Natural killer cell (primary cell): ENCODE data around the gene B3GNT5. TPM values are rescaled to one million over a fixed set of nuclear protein-coding genes. Genes with fewer than 3 reads are reported as not detected.

Experiments used
- ATAC-seq, 3 donors: fragments of 150-1000 bp in 2 of 3; fragments of 200-7000 bp in 1 of 3; cut with Tn5 transposase; 1 replicate in 1 of 3; 2 replicates in 2 of 3; pipeline ENCODE4 v1.10.0; 2021; ENCODE audit warnings: mild to moderate bottlenecking in 2 of 3, moderate library complexity in 2 of 3
- DNase-seq, 2 donors: peaks; one replicate each; pipeline versions ENCODE4 v3.0.0 to v3.0.0-alpha.2; 2013 to 2021; ENCODE audit warnings: mixed read lengths in 1 of 2
- H3K27ac ChIP-seq: one replicate; pipeline ENCODE4 v1.5.1; 2013; ENCODE audit warnings: mild to moderate bottlenecking, low read length
- H3K27me3 ChIP-seq: one replicate; pipeline ENCODE4 v1.6.1; 2013; ENCODE audit warnings: low read length; ENCODE audit not compliant: control insufficient read depth, insufficient read depth
- H3K36me3 ChIP-seq: one replicate; pipeline ENCODE4 v1.6.1; 2013; ENCODE audit warnings: low read length; ENCODE audit not compliant: control insufficient read depth, insufficient read depth
- H3K4me1 ChIP-seq: one replicate; pipeline ENCODE4 v1.6.1; 2013; ENCODE audit warnings: low read length; ENCODE audit not compliant: control insufficient read depth, insufficient read depth
- H3K4me3 ChIP-seq: one replicate; pipeline ENCODE4 v1.5.1; 2013; ENCODE audit warnings: low read length
- H3K9me3 ChIP-seq: one replicate; pipeline ENCODE4 v1.6.1; 2013; ENCODE audit warnings: low read length; ENCODE audit not compliant: control insufficient read depth, insufficient read depth
- H3K27ac Mint-ChIP-seq, 2 donors: one replicate each; pipeline ENCODE4 v1.8.0; 2022; ENCODE audit warnings: mild to moderate bottlenecking in 2 of 2, mixed read lengths in 2 of 2, moderate library complexity in 1 of 2
- H3K27me3 Mint-ChIP-seq, 2 donors: one replicate each; pipeline ENCODE4 v1.8.0; 2022; ENCODE audit warnings: low read depth in 2 of 2, mixed read lengths in 2 of 2
- H3K36me3 Mint-ChIP-seq: one replicate; pipeline ENCODE4 v1.8.0; 2022; ENCODE audit warnings: mixed read lengths
- H3K4me1 Mint-ChIP-seq, 2 donors: one replicate each; pipeline ENCODE4 v1.8.0; 2022; ENCODE audit warnings: mixed read lengths in 2 of 2
- H3K4me3 Mint-ChIP-seq: one replicate; pipeline ENCODE4 v1.8.0; 2022; ENCODE audit warnings: mild to moderate bottlenecking, moderate library complexity, mixed read lengths
- H3K9me3 Mint-ChIP-seq, 2 donors: one replicate each; pipeline ENCODE4 v1.8.0; 2022; ENCODE audit warnings: mixed read lengths in 2 of 2
- WGBS: methylation state at CpG from one replicate; pipeline ENCODE4 v1.1.7; 2013; ENCODE audit warnings: missing lambda C conversion rate; ENCODE audit not compliant: insufficient coverage; 5-methylcytosine and 5-hydroxymethylcytosine counted together
- intact Hi-C: fragments of 100-400 bp; cut with micrococcal nuclease; formaldehyde crosslinking; loops from one replicate; pipeline ENCODE4 v1.14.2; 2022
- total RNA-seq, 4 donors: library from RNA; stranded (reverse); fragments of 120-200 nt in 1 of 4; gene quantifications; one replicate each; pipeline versions ENCODE4 v1.2.3 to v1.2.4, GENCODE V29; 2013 to 2022
- TF ChIP-seq, protein P1 (sequence below): fragments of 200-600 bp; IDR thresholded peaks from one replicate; pipeline ENCODE4 v1.8.0; 2022; ENCODE audit warnings: antibody characterized with exemption

The B3GNT5 gene
- total RNA-seq, 3 donors from 2014 or later (not counting 1 experiment from before 2014, with no cell fraction given) = 1.2 to 4.5 (median 3.4) TPM

DNA sequence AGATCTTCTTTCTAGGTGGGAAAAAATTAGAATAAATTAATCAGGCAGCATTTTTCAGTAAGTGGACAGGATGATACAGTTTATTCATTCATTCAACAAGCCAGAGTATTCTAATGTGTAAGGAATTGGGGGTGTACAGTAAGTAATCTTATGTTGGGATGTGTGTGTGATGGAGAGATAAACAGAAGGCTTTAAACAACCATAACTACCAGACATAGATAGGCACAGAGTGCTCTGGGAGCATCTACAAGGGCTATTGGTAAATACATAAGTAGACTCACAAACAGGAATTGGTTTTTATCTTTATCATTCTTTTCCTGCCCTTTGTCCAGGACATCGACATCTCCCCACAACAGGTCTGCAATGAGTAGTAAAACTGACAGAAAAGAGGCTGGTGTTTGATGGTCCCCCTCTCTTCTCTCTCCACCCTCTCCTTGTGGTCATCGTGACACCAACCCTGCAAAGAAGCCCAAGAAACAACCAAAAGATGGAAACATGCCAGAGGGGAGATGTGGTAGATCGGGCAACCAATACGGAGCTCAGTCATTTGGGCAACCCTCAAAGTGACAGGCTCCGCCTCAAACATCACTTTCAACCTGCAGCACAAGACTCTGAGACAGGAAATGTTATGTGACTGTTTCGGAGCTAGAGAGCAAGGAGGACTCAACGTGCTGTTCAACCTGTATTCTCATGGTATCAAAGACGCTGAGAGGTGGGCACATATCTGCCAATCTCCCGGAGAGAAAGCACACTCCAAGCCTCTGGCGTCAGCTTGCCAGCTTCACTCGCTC, 28.7 kb upstream of the B3GNT5 start:
- WGBS = 36% methylated on average over 9 of the region's 11 CpGs
- peaks cover 7% of the 10 kb centered on the region for H3K4me1 ChIP-seq
- Mint-ChIP-seq H3K27me3 (peaks cover 3 to 4% of the 10 kb centered on the region in 2 donors), H3K9me3 (no peaks in the 10 kb centered on the region), H3K4me3 (peak overlapping the region; percentile 60), H3K27ac (peak overlapping the region in 1 of 2 donors; percentile 82), H3K4me1 (peaks cover 16% of the 10 kb centered on the region in 2 donors), H3K36me3 (no peaks in the 10 kb centered on the region)
- H3K27ac ChIP-seq = no peak overlapping the region
- no peaks in the 10 kb centered on the region for H3K36me3 ChIP-seq
- peak; percentile 76 to 91 (median 88) for ATAC-seq
- H3K9me3 ChIP-seq = no peaks in the 10 kb centered on the region
- intact Hi-C loops = no loop called here
- peak in 1 of 2 donors; percentile 62 for DNase-seq
- TF ChIP-seq, protein P1, sequence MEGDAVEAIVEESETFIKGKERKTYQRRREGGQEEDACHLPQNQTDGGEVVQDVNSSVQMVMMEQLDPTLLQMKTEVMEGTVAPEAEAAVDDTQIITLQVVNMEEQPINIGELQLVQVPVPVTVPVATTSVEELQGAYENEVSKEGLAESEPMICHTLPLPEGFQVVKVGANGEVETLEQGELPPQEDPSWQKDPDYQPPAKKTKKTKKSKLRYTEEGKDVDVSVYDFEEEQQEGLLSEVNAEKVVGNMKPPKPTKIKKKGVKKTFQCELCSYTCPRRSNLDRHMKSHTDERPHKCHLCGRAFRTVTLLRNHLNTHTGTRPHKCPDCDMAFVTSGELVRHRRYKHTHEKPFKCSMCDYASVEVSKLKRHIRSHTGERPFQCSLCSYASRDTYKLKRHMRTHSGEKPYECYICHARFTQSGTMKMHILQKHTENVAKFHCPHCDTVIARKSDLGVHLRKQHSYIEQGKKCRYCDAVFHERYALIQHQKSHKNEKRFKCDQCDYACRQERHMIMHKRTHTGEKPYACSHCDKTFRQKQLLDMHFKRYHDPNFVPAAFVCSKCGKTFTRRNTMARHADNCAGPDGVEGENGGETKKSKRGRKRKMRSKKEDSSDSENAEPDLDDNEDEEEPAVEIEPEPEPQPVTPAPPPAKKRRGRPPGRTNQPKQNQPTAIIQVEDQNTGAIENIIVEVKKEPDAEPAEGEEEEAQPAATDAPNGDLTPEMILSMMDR = no peak
- no peak overlapping the region for H3K4me3 ChIP-seq
- H3K27me3 ChIP-seq = no peaks in the 10 kb centered on the region

DNA sequence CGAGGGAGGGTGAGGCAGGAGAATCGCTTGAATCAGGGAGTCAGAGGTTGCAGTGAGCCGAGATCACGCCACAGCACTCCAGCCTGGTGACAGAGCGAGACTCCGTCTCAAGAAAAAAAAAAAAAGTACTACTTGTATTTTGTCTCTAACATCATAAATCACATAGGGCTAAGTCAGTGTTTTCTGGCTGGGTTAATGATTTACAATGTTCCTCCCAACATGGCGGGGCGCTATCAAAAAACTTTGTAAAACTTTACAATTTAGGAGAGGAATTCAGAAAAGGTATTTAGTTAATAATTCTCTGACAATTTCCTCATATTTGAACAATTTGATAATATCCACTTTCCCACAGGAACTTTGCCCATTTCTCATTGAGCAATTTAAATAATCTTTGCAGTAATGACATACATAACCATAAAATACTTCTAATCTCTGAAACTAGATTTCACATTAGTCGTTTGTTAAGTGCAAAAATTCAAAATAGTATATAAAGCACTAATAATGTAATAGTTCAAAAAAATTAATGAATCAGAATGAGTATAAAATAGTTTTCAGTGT, 26.6 kb upstream of the B3GNT5 start:
- Histone ChIP-seq H3K27me3 (no peaks in the 10 kb centered on the region), H3K4me3 (no peak overlapping the region), H3K36me3 (no peaks in the 10 kb centered on the region), H3K4me1 (peaks cover 7% of the 10 kb centered on the region), H3K27ac (no peak overlapping the region), H3K9me3 (no peaks in the 10 kb centered on the region)
- TF ChIP-seq, protein P1 = no peak
- 82% methylated on average over 4 of the region's 9 CpGs for WGBS
- intact Hi-C loops = no loop called here
- DNase-seq (no peak), ATAC-seq (no peak)
- no peak overlapping the region for H3K27ac Mint-ChIP-seq
- H3K9me3 Mint-ChIP-seq = no peaks in the 10 kb centered on the region
- no peaks in the 10 kb centered on the region for H3K36me3 Mint-ChIP-seq
- peaks cover 16% of the 10 kb centered on the region in 2 donors for H3K4me1 Mint-ChIP-seq
- H3K27me3 Mint-ChIP-seq = peaks cover 7% of the 10 kb centered on the region in 2 donors
- no peak overlapping the region for H3K4me3 Mint-ChIP-seq

DNA sequence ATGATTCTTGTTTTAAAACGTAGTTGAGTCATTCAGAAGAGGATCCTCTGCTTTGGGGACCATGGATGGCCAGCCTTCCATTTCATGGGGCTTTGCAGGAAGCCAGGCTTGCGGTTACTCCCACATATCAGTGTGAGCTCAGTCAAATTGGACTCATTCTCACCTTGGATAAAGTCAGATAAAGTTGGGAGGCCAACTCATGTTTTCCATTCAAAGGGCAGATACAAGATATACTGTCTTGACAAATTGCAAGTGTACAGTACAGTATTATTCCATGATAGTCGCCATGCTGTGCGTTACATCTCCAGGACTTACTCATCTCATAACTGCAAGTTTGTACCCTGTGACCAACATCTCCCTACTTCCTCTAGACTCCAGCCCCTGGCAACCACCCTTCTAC, 25.5 kb upstream of the B3GNT5 start:
- peaks cover 7% of the 10 kb centered on the region for H3K4me1 ChIP-seq
- no peak overlapping the region for H3K27ac ChIP-seq
- no peaks in the 10 kb centered on the region for H3K36me3 Mint-ChIP-seq
- no peaks in the 10 kb centered on the region for H3K27me3 ChIP-seq
- intact Hi-C loops = no loop called here
- peaks cover 16% of the 10 kb centered on the region in 2 donors for H3K4me1 Mint-ChIP-seq
- H3K36me3 ChIP-seq = no peaks in the 10 kb centered on the region
- WGBS = 86% methylated on average over 4 of the region's 4 CpGs
- H3K9me3 ChIP-seq = no peaks in the 10 kb centered on the region
- no peaks in the 10 kb centered on the region for H3K9me3 Mint-ChIP-seq
- TF ChIP-seq, protein P1 = no peak
- no peak for ATAC-seq
- H3K4me3 ChIP-seq = no peak overlapping the region
- DNase-seq = no peak
- no peak overlapping the region for H3K4me3 Mint-ChIP-seq
- peaks cover 7% of the 10 kb centered on the region in 2 donors for H3K27me3 Mint-ChIP-seq
- H3K27ac Mint-ChIP-seq = no peak overlapping the region
